ENCODE data around the gene ZBTB40. TPM values are rescaled to one million over a fixed set of nuclear protein-coding genes. Genes with fewer than 3 reads are reported as not detected.

ZBTB40 gene
- total RNA-seq, 1 experiment from 2014 or later = 16.3 TPM

GRCh38 chr1:22489823-22490222 is 38.2 kb downstream of the ZBTB40 start:
- no peak overlapping the region for H3K27ac Mint-ChIP-seq
- H3K27me3 Mint-ChIP-seq (ENCODE audit: low read depth) = no peaks in the 10 kb centered on the region
- no peak overlapping the region for H2BK20ac ChIP-seq (ENCODE audit: low read depth, low read length, poor library complexity, severe bottlenecking)
- H3K14ac ChIP-seq (ENCODE audit: insufficient read depth, low read length) = no peak overlapping the region
- H3K56ac ChIP-seq (ENCODE audit: insufficient read length, low read depth, low read length) = no peak overlapping the region
- no peak for TF ChIP-seq CTCF (conservative IDR thresholded peaks at IDR 0.05)
- no peaks in the 10 kb centered on the region for H3K79me2 ChIP-seq (ENCODE audit: insufficient read depth, low read length)
- no peak overlapping the region for H2AK5ac ChIP-seq (ENCODE audit: insufficient read length, low read length)
- no peak overlapping the region for H3K4ac ChIP-seq (ENCODE audit: low read depth, low read length)
- no peak overlapping the region for H3K4me3 Mint-ChIP-seq
- H3K79me1 ChIP-seq (ENCODE audit: insufficient read depth, low read depth, low read length, poor library complexity, severe bottlenecking) = no peaks in the 10 kb centered on the region
- no peaks in the 10 kb centered on the region for H3K27me3 ChIP-seq (ENCODE audit: insufficient read depth, low read length)
- H3K27ac ChIP-seq (ENCODE audit: insufficient read length, low read depth, low read length) = no peak overlapping the region
- peaks cover 9% of the 10 kb centered on the region; the same call in 1 of the 2 replicates for H3K4me1 ChIP-seq (ENCODE audit: insufficient read depth, low read length)
- H2BK120ac ChIP-seq (ENCODE audit: low read depth, low read length, poor library complexity, severe bottlenecking) = no peak overlapping the region
- H4K91ac ChIP-seq (ENCODE audit: insufficient read length, low read depth, low read length) = no peak overlapping the region
- H4K8ac ChIP-seq (replicated peaks; ENCODE audit: insufficient read length, low read depth, low read length) = no peak overlapping the region
- H2BK12ac ChIP-seq (ENCODE audit: insufficient read length, low read depth, low read length) = no peak overlapping the region
- H2AFZ ChIP-seq (ENCODE audit: low read length) = no peak overlapping the region
- peaks cover 7 to 14% of the 10 kb centered on the region in 2 experiments; a peak in 3 of 4 replicates for H3K4me1 Mint-ChIP-seq
- H3K4me2 ChIP-seq (ENCODE audit: insufficient read depth, insufficient read length, low read length) = no peak overlapping the region
- no peak overlapping the region for H3K23ac ChIP-seq (ENCODE audit: insufficient read length, low read depth, low read length)
- no peak overlapping the region for H2BK5ac ChIP-seq (ENCODE audit: insufficient read length, low read length)
- no peak overlapping the region for H3K18ac ChIP-seq (ENCODE audit: insufficient read length, low read depth, low read length)
- no peak for DNase-seq
- H4K20me1 ChIP-seq (ENCODE audit: control insufficient read depth, insufficient read depth, insufficient read length) = no peaks in the 10 kb centered on the region
- H3K23me2 ChIP-seq (ENCODE audit: insufficient read length, low read depth, low read length, poor library complexity, severe bottlenecking) = no peaks in the 10 kb centered on the region
- no peak overlapping the region for H2BK15ac ChIP-seq (ENCODE audit: low read depth, low read length)
- WGBS (ENCODE audit: extremely low coverage, insufficient read length, low lambda C conversion rate) = no CpG with 5 or more reads among the region's 6 CpGs
- H3K36me3 Mint-ChIP-seq (ENCODE audit: insufficient read depth in 1 of 3, low read depth in 3 of 3) = peaks cover 1 to 9% (median 4%) of the 10 kb centered on the region in 3 experiments; a peak in 3 of 7 replicates
- H3K9me3 Mint-ChIP-seq = no peaks in the 10 kb centered on the region; a peak in 1 of 5 replicates
- no peak overlapping the region for H3K9ac ChIP-seq (ENCODE audit: extremely low read depth, insufficient read length, low read length)
- H3K9me3 ChIP-seq (ENCODE audit: control insufficient read depth, low read depth, low read length) = no peaks in the 10 kb centered on the region
- no peak overlapping the region for H4K5ac ChIP-seq (ENCODE audit: insufficient read length, low read depth, low read length)
- no peak overlapping the region for H3T11ph ChIP-seq (ENCODE audit: low read length)
